Activated naive CD4-positive, alpha-beta T cell treated with anti-CD3 and anti-CD28 coated beads, Interleukin-2, amount 50 U/mL, for 24 hours (primary cell): ENCODE data around the gene ITGA1.
A peak's percentile ranks its signal among the peaks of the same experiment; 100 is the strongest.

Experiments used
- H3K27ac Mint-ChIP-seq: one replicate; pipeline ENCODE4 v1.8.0; 2021; ENCODE audit warnings: mild to moderate bottlenecking, mixed read lengths
- H3K27me3 Mint-ChIP-seq: one replicate; pipeline ENCODE4 v1.8.0; 2021; ENCODE audit warnings: mixed read lengths
- H3K36me3 Mint-ChIP-seq: one replicate; pipeline ENCODE4 v1.8.0; 2021; ENCODE audit warnings: mixed read lengths
- H3K4me1 Mint-ChIP-seq: one replicate; pipeline ENCODE4 v1.8.0; 2021; ENCODE audit warnings: mixed read lengths
- H3K4me3 Mint-ChIP-seq: one replicate; pipeline ENCODE4 v1.8.0; 2021; ENCODE audit warnings: mild to moderate bottlenecking, mixed read lengths
- H3K9me3 Mint-ChIP-seq: one replicate; pipeline ENCODE4 v1.8.0; 2021; ENCODE audit warnings: mixed read lengths

The ITGA1 gene

GRCh38 chr5:52878656-52879055 lies 90.9 kb downstream of the ITGA1 start:
- H3K9me3 Mint-ChIP-seq: no peaks in the 10 kb centered on the region
- H3K36me3 Mint-ChIP-seq: peaks cover 6% of the 10 kb centered on the region
- no peaks in the 10 kb centered on the region for H3K4me1 Mint-ChIP-seq
- no peak overlapping the region for H3K4me3 Mint-ChIP-seq
- H3K27me3 Mint-ChIP-seq: no peaks in the 10 kb centered on the region
- H3K27ac Mint-ChIP-seq: no peak overlapping the region

GRCh38 chr5:52880541-52880940 lies 92.8 kb downstream of the ITGA1 start:
- no peak overlapping the region for H3K4me3 Mint-ChIP-seq
- no peaks in the 10 kb centered on the region for H3K9me3 Mint-ChIP-seq
- no peaks in the 10 kb centered on the region for H3K27me3 Mint-ChIP-seq
- peaks cover 4% of the 10 kb centered on the region for H3K36me3 Mint-ChIP-seq
- no peaks in the 10 kb centered on the region for H3K4me1 Mint-ChIP-seq
- no peak overlapping the region for H3K27ac Mint-ChIP-seq

GRCh38 chr5:52881468-52881867 lies 93.8 kb downstream of the ITGA1 start:
- Mint-ChIP-seq H3K4me1 (no peaks in the 10 kb centered on the region), H3K36me3 (peaks cover 4% of the 10 kb centered on the region), H3K27me3 (no peaks in the 10 kb centered on the region), H3K27ac (no peak overlapping the region), H3K4me3 (no peak overlapping the region), H3K9me3 (no peaks in the 10 kb centered on the region)

GRCh38 chr5:52883110-52883509 lies 95.4 kb downstream of the ITGA1 start:
- no peaks in the 10 kb centered on the region for H3K4me1 Mint-ChIP-seq
- H3K27me3 Mint-ChIP-seq: no peaks in the 10 kb centered on the region
- H3K4me3 Mint-ChIP-seq: no peak overlapping the region
- peaks cover 6% of the 10 kb centered on the region for H3K36me3 Mint-ChIP-seq
- no peak overlapping the region for H3K27ac Mint-ChIP-seq
- no peaks in the 10 kb centered on the region for H3K9me3 Mint-ChIP-seq

- Mint-ChIP-seq H3K9me3 (no peaks in the 10 kb centered on the region), H3K27ac (no peak overlapping the region), H3K36me3 (peaks cover 5% of the 10 kb centered on the region), H3K4me3 (no peak overlapping the region), H3K27me3 (no peaks in the 10 kb centered on the region), H3K4me1 (no peaks in the 10 kb centered on the region)
Observed at GRCh38 chr5:52884453-52884852, 96.7 kb downstream of the ITGA1 start.

- Mint-ChIP-seq H3K9me3 (no peaks in the 10 kb centered on the region), H3K27me3 (no peaks in the 10 kb centered on the region), H3K4me1 (no peaks in the 10 kb centered on the region), H3K36me3 (peaks cover 5% of the 10 kb centered on the region), H3K27ac (no peak overlapping the region), H3K4me3 (no peak overlapping the region)
Observed at GRCh38 chr5:52885614-52886013, 97.9 kb downstream of the ITGA1 start.

- Mint-ChIP-seq H3K4me1 (no peaks in the 10 kb centered on the region), H3K36me3 (peaks cover 5% of the 10 kb centered on the region), H3K9me3 (no peaks in the 10 kb centered on the region), H3K27me3 (no peaks in the 10 kb centered on the region), H3K27ac (no peak overlapping the region), H3K4me3 (no peak overlapping the region)
Observed at GRCh38 chr5:52886206-52886605, 98.5 kb downstream of the ITGA1 start.

- H3K36me3 Mint-ChIP-seq: peaks cover 5% of the 10 kb centered on the region
- H3K9me3 Mint-ChIP-seq: no peaks in the 10 kb centered on the region
- H3K27me3 Mint-ChIP-seq: no peaks in the 10 kb centered on the region
- no peak overlapping the region for H3K4me3 Mint-ChIP-seq
- no peaks in the 10 kb centered on the region for H3K4me1 Mint-ChIP-seq
- peak overlapping the region; percentile 68 for H3K27ac Mint-ChIP-seq
Observed at GRCh38 chr5:52887066-52887465, 99.3 kb downstream of the ITGA1 start.

- Mint-ChIP-seq H3K27me3 (no peaks in the 10 kb centered on the region), H3K36me3 (peaks cover 4% of the 10 kb centered on the region), H3K4me1 (no peaks in the 10 kb centered on the region), H3K4me3 (no peak overlapping the region), H3K27ac (no peak overlapping the region), H3K9me3 (no peaks in the 10 kb centered on the region)
Observed at GRCh38 chr5:52888363-52888762, 100.6 kb downstream of the ITGA1 start.

GRCh38 chr5:52892242-52892878 lies 104.6 kb downstream of the ITGA1 start:
- Mint-ChIP-seq H3K4me3 (no peak overlapping the region), H3K27ac (no peak overlapping the region), H3K27me3 (no peaks in the 10 kb centered on the region), H3K4me1 (peaks cover 10% of the 10 kb centered on the region), H3K36me3 (peaks cover 4% of the 10 kb centered on the region), H3K9me3 (no peaks in the 10 kb centered on the region)

GRCh38 chr5:52893105-52893504 lies 105.4 kb downstream of the ITGA1 start:
- H3K36me3 Mint-ChIP-seq: peaks cover under 1% of the 10 kb centered on the region
- H3K9me3 Mint-ChIP-seq: no peaks in the 10 kb centered on the region
- no peak overlapping the region for H3K27ac Mint-ChIP-seq
- no peaks in the 10 kb centered on the region for H3K27me3 Mint-ChIP-seq
- H3K4me1 Mint-ChIP-seq: peaks cover 10% of the 10 kb centered on the region
- no peak overlapping the region for H3K4me3 Mint-ChIP-seq

- H3K4me1 Mint-ChIP-seq: peaks cover 10% of the 10 kb centered on the region
- no peaks in the 10 kb centered on the region for H3K27me3 Mint-ChIP-seq
- no peak overlapping the region for H3K27ac Mint-ChIP-seq
- no peak overlapping the region for H3K4me3 Mint-ChIP-seq
- H3K9me3 Mint-ChIP-seq: no peaks in the 10 kb centered on the region
- no peaks in the 10 kb centered on the region for H3K36me3 Mint-ChIP-seq
Observed at GRCh38 chr5:52893863-52894262, 106.1 kb downstream of the ITGA1 start.

- no peaks in the 10 kb centered on the region for H3K27me3 Mint-ChIP-seq
Observed at GRCh38 chr5:52894451-52894850, 106.7 kb downstream of the ITGA1 start.

GRCh38 chr5:52895075-52895474 lies 107.4 kb downstream of the ITGA1 start:
- Mint-ChIP-seq H3K36me3 (peaks cover 2% of the 10 kb centered on the region), H3K4me1 (peaks cover 10% of the 10 kb centered on the region), H3K27ac (no peak overlapping the region), H3K27me3 (no peaks in the 10 kb centered on the region), H3K9me3 (no peaks in the 10 kb centered on the region), H3K4me3 (no peak overlapping the region)

More at GRCh38 chr5:52894451-52894850, 106.7 kb downstream of the ITGA1 start:
- H3K4me3 Mint-ChIP-seq: no peak overlapping the region
- H3K36me3 Mint-ChIP-seq: peaks cover 2% of the 10 kb centered on the region
- peaks cover 10% of the 10 kb centered on the region for H3K4me1 Mint-ChIP-seq
- H3K27ac Mint-ChIP-seq: no peak overlapping the region
- no peaks in the 10 kb centered on the region for H3K9me3 Mint-ChIP-seq

- no peak overlapping the region for H3K4me3 Mint-ChIP-seq
- H3K9me3 Mint-ChIP-seq: peaks cover under 1% of the 10 kb centered on the region
- peaks cover 2% of the 10 kb centered on the region for H3K36me3 Mint-ChIP-seq
- no peaks in the 10 kb centered on the region for H3K27me3 Mint-ChIP-seq
- H3K4me1 Mint-ChIP-seq: peaks cover 10% of the 10 kb centered on the region
- no peak overlapping the region for H3K27ac Mint-ChIP-seq
Observed at GRCh38 chr5:52895572-52896413, 108.1 kb downstream of the ITGA1 start.

GRCh38 chr5:52896534-52897237 lies 109.0 kb downstream of the ITGA1 start:
- Mint-ChIP-seq H3K9me3 (peaks cover 7% of the 10 kb centered on the region), H3K4me1 (peaks cover 10% of the 10 kb centered on the region), H3K27me3 (peaks cover 1% of the 10 kb centered on the region), H3K4me3 (no peak overlapping the region), H3K27ac (no peak overlapping the region), H3K36me3 (peaks cover 7% of the 10 kb centered on the region)
